GM12878 (cell line): ENCODE data around the gene ADGRB2. TPM values are rescaled to one million over a fixed set of nuclear protein-coding genes. Genes with fewer than 3 reads are reported as not detected.

Experiments used
- ATF3 ChIP-seq: IDR thresholded peaks from 2 replicates; pipeline ENCODE4 v1.6.1; 2011; ENCODE audit warnings: low read depth, mild to moderate bottlenecking, low read length, moderate library complexity, borderline replicate concordance; ENCODE audit errors: extremely low read depth
- BCLAF1 ChIP-seq: fragments of 450-650 bp; IDR thresholded peaks from 2 replicates; pipeline ENCODE4 v1.6.1; 2017; ENCODE audit warnings: antibody characterized with exemption, mild to moderate bottlenecking, moderate library complexity
- BHLHE40 ChIP-seq, 2 experiments: fragments of 450-650 bp in 1 of 2; IDR thresholded peaks; 2 replicates each; pipeline ENCODE4 v1.6.1; 2011 to 2017; ENCODE audit warnings: low read depth in 2 of 2, borderline replicate concordance in 1 of 2, improper control_type of control experiment in 1 of 2, low read length in 1 of 2, mild to moderate bottlenecking in 1 of 2
- CBX5 ChIP-seq: sonication (generic); IDR thresholded peaks from 2 replicates; pipeline ENCODE4 v1.6.1; 2016; ENCODE audit warnings: low read depth, moderate library complexity, mild to moderate bottlenecking, inconsistent platforms
- E4F1 ChIP-seq: fragments of 450-650 bp; IDR thresholded peaks from 2 replicates; pipeline ENCODE4 v1.6.1; 2018; ENCODE audit warnings: borderline replicate concordance, mild to moderate bottlenecking; ENCODE audit not compliant: partially characterized antibody
- ELK1 ChIP-seq: IDR thresholded peaks from 2 replicates; pipeline ENCODE4 v1.6.1; 2012; ENCODE audit warnings: low read depth, low read length, improper control_type of control experiment
- ESRRA ChIP-seq: IDR thresholded peaks from 2 replicates; pipeline ENCODE4 v1.6.1; 2012; ENCODE audit warnings: mild to moderate bottlenecking, low read length, improper control_type of control experiment
- KAT2A ChIP-seq: conservative IDR thresholded peaks from 2 replicates; pipeline ENCODE4 v1.6.1; 2011; ENCODE audit warnings: low read depth, low read length; ENCODE audit not compliant: control insufficient read depth
- MAX ChIP-seq: IDR thresholded peaks from 2 replicates; pipeline ENCODE4 v1.6.1; 2012; ENCODE audit warnings: low read depth, low read length, improper control_type of control experiment
- NFYB ChIP-seq: IDR thresholded peaks from 2 replicates; pipeline ENCODE4 v1.6.1; 2011; ENCODE audit warnings: low read depth, mild to moderate bottlenecking, low read length, improper control_type of control experiment, moderate library complexity; ENCODE audit not compliant: insufficient read depth
- REST ChIP-seq: IDR thresholded peaks from 2 replicates; pipeline ENCODE4 v1.6.1; 2012; ENCODE audit warnings: mild to moderate bottlenecking, low read depth, low read length
- RFX5 ChIP-seq: IDR thresholded peaks from 2 replicates; pipeline ENCODE4 v1.6.1; 2011; ENCODE audit warnings: low read depth, low read length, improper control_type of control experiment
- RUNX3 ChIP-seq: IDR thresholded peaks from 2 replicates; pipeline ENCODE4 v1.6.1; 2012; ENCODE audit warnings: low read length, inconsistent platforms
- SP1 ChIP-seq: IDR thresholded peaks from one replicate; pipeline ENCODE4 v1.6.1; 2011; ENCODE audit warnings: low read depth, low read length
- ZNF274 ChIP-seq: IDR thresholded peaks from one replicate; pipeline ENCODE4 v1.8.0; 2011; ENCODE audit not compliant: insufficient read length, insufficient read depth
- polyA plus RNA-seq, 11 experiments: library from polyadenylated mRNA; depleted of rRNA in 4 of 11; unstranded in 6 of 11; stranded (reverse) in 5 of 11; fragments of >200 nt; fragmentation: Nextera tagmentation in 4 of 11; fragmentation: Illumina TruSeq in 1 of 11; extraction: Ambion mirVana in 4 of 11; extraction: Trizol in 1 of 11; gene quantifications; 1 replicate in 1 of 11; 2 replicates in 10 of 11; pipeline versions ENCODE4 v1.2.1 to v1.2.3, GENCODE V29; 2011 to 2016; ENCODE audit warnings: inconsistent platforms in 2 of 11, missing spikeins in 2 of 11, low read depth in 1 of 11
- total RNA-seq, 4 experiments: library from RNA; depleted of rRNA in 3 of 4; stranded (reverse); fragments of >200 nt in 3 of 4; fragmentation: Illumina TruSeq in 1 of 4; extraction: Trizol in 1 of 4; gene quantifications; 2 replicates each; pipeline versions ENCODE4 v1.2.1 to v1.2.3, GENCODE V29; 2013 to 2021

The ADGRB2 gene
- total and polyA plus RNA-seq, 10 of the 15 experiments (the other 5 are each of a cell fraction or from before 2014, with no cell fraction given): 0.11 to 0.33 (median 0.18) TPM; not detected in 4

- TF ChIP-seq KAT2A (no peak), BHLHE40 (IDR thresholded peaks at IDR 0.05; ENCODE audit: borderline replicate concordance in 1 of 2, low read depth in 2 of 2, low read length in 1 of 2) (no peak), RUNX3 (peak; percentile 95), ELK1 (no peak), NFYB (no peak), ESRRA (no peak), RFX5 (no peak), MAX (no peak), E4F1 (no peak), ZNF274 (no peak), ATF3 (no peak), BCLAF1 (no peak), CBX5 (no peak), REST (no peak), SP1 (no peak)
Measured at GRCh38 chr1:31707711-31708110, 56.4 kb downstream of the ADGRB2 start (continued).
